Upper lobe of right lung (tissue), 1 donor: ENCODE results near the gene AIFM2. TPM values are rescaled to one million over a fixed set of nuclear protein-coding genes. Genes with fewer than 3 reads are reported as not detected.

ENCODE experiments used
- ATAC-seq: fragments of 200-7000 bp; cut with Tn5 transposase; one replicate; pipeline ENCODE4 v1.9.1; 2020; ENCODE audit warnings: mild to moderate bottlenecking, moderate library complexity
- DNase-seq: peaks from one replicate; pipeline ENCODE4 v3.0.0-alpha.2; 2020
- H3K27ac ChIP-seq: fragments of 200-600 bp; one replicate; pipeline ENCODE4 v1.8.0; 2022
- H3K27me3 ChIP-seq: fragments of 200-600 bp; one replicate; pipeline ENCODE4 v1.8.0; 2022; ENCODE audit warnings: mild to moderate bottlenecking
- H3K36me3 ChIP-seq: fragments of 200-600 bp; one replicate; pipeline ENCODE4 v1.8.0; 2022
- H3K4me1 ChIP-seq: fragments of 200-600 bp; one replicate; pipeline ENCODE4 v1.8.0; 2022
- H3K4me3 ChIP-seq: fragments of 200-600 bp; one replicate; pipeline ENCODE4 v1.8.0; 2022; ENCODE audit warnings: mild to moderate bottlenecking
- H3K9me3 ChIP-seq: fragments of 200-600 bp; one replicate; pipeline ENCODE4 v1.8.0; 2022
- CTCF ChIP-seq: fragments of 200-600 bp; IDR thresholded peaks from one replicate; pipeline ENCODE4 v1.8.0; 2022; ENCODE audit warnings: antibody characterized with exemption
- intact Hi-C: fragments of 100-400 bp; cut with DNase I; formaldehyde crosslinking; loops from one replicate; pipeline ENCODE4 v1.11.0; 2022
- total RNA-seq: library from RNA; stranded (reverse); fragmentation: NEBNext Ultra II Directional; extraction: Animal tissue kit (Norgen Biotek cat#: 25700); gene quantifications from one replicate; pipeline ENCODE4 v1.2.1, GENCODE V29; 2021
- donor health status: DM: no; HTN: yes; CAD: no; lungs with severe emphysema.

Gene AIFM2
- total RNA-seq, 1 donor from 2014 or later = 15.4 TPM

- Histone ChIP-seq H3K4me3 (no peak overlapping the region), H3K36me3 (peaks cover 7% of the 10 kb centered on the region), H3K4me1 (no peaks in the 10 kb centered on the region), H3K9me3 (no peaks in the 10 kb centered on the region), H3K27ac (no peak overlapping the region), H3K27me3 (no peaks in the 10 kb centered on the region)
- no peak for TF ChIP-seq CTCF
- intact Hi-C loops = no loop called here
- ATAC-seq (no peak), DNase-seq (no peak)
Observed at GRCh38 chr10:70096016-70096704, 36.5 kb downstream of the AIFM2 start.

- no peak overlapping the region for H3K27ac ChIP-seq
- intact Hi-C loops = no loop called here
- peaks cover 7% of the 10 kb centered on the region for H3K36me3 ChIP-seq
- H3K27me3 ChIP-seq = no peaks in the 10 kb centered on the region
- H3K9me3 ChIP-seq = no peaks in the 10 kb centered on the region
- H3K4me3 ChIP-seq = no peak overlapping the region
- ATAC-seq (no peak), DNase-seq (no peak)
- no peak for TF ChIP-seq CTCF
- no peaks in the 10 kb centered on the region for H3K4me1 ChIP-seq
Observed at GRCh38 chr10:70094250-70094649, 38.4 kb downstream of the AIFM2 start.

- no peak overlapping the region for H3K27ac ChIP-seq
- H3K27me3 ChIP-seq = no peaks in the 10 kb centered on the region
- intact Hi-C loops = no loop called here
- no peak for ATAC-seq
- H3K36me3 ChIP-seq = peaks cover 7% of the 10 kb centered on the region
- no peak for TF ChIP-seq CTCF
- no peaks in the 10 kb centered on the region for H3K9me3 ChIP-seq
- no peak overlapping the region for H3K4me3 ChIP-seq
- H3K4me1 ChIP-seq = no peaks in the 10 kb centered on the region
- DNase-seq = no peak
Observed at GRCh38 chr10:70093335-70093944, 39.2 kb downstream of the AIFM2 start.

- intact Hi-C loops = no loop called here
- no peaks in the 10 kb centered on the region for H3K4me1 ChIP-seq
- peaks cover 7% of the 10 kb centered on the region for H3K36me3 ChIP-seq
- DNase-seq = no peak
- H3K27ac ChIP-seq = peak overlapping the region; percentile 18
- no peak for TF ChIP-seq CTCF
- no peaks in the 10 kb centered on the region for H3K27me3 ChIP-seq
- ATAC-seq = no peak
- no peaks in the 10 kb centered on the region for H3K9me3 ChIP-seq
- no peak overlapping the region for H3K4me3 ChIP-seq
Observed at GRCh38 chr10:70092389-70092718, 40.3 kb downstream of the AIFM2 start.

GRCh38 chr10:70090951-70091350 is 41.7 kb downstream of the AIFM2 start:
- TF ChIP-seq CTCF = no peak
- DNase-seq (no peak), ATAC-seq (no peak)
- Histone ChIP-seq H3K9me3 (no peaks in the 10 kb centered on the region), H3K4me1 (no peaks in the 10 kb centered on the region), H3K27me3 (no peaks in the 10 kb centered on the region), H3K4me3 (no peak overlapping the region), H3K36me3 (peaks cover 7% of the 10 kb centered on the region), H3K27ac (no peak overlapping the region)
- intact Hi-C loops = no loop called here
